Amniotic stem cell (primary cell): ENCODE data around the gene TRMT44.
"Not testable (repeated sequence)": the region's sequence is repeated elsewhere in the genome, so short reads cannot be mapped to it uniquely, and the experiment has no call there.

ENCODE experiments used
- DNase-seq: peaks from one replicate; lab custom pipeline; 2025; lab: John Stamatoyannopoulos, UW

Gene TRMT44

GRCh38 chr4:8469550-8469949 is 29.0 kb downstream of the TRMT44 start:
- DNase-seq, result no peak

GRCh38 chr4:8470451-8471024 is 30.0 kb downstream of the TRMT44 start:
- no peak for DNase-seq

DNA sequence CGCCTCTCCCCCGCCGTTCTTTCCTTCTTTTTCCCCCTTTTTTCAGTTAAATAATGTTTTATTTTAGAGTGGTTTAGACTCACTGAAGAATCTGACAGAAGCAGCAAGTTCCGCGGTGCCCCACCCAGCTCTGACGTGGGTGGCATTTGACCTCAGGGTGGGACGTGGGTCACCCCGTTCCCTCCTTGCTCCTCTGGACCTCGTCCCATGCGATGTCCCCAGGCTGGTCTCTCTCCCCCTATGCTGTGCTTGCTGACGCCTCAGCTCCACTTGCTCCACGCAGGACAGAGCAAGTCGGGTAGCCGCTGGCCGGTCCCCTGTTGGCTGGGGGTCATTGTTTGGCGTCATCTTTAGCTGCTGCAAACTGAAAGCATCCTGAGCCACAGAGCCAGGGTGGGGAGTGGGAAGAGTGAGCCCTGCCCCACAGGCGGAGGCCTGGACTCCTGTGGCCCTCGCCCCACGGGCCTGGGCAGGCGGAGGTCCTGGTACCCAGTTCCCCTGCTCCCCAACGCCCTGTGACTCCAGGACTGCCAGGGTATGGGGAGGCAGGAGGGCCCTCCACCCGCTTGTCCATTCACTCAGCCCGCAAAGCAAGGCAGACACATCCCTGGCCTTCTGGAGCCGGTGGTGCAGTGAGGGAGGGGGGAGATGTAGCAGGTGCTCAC is 30.8 kb downstream of the TRMT44 start:
- no peak for DNase-seq

DNA sequence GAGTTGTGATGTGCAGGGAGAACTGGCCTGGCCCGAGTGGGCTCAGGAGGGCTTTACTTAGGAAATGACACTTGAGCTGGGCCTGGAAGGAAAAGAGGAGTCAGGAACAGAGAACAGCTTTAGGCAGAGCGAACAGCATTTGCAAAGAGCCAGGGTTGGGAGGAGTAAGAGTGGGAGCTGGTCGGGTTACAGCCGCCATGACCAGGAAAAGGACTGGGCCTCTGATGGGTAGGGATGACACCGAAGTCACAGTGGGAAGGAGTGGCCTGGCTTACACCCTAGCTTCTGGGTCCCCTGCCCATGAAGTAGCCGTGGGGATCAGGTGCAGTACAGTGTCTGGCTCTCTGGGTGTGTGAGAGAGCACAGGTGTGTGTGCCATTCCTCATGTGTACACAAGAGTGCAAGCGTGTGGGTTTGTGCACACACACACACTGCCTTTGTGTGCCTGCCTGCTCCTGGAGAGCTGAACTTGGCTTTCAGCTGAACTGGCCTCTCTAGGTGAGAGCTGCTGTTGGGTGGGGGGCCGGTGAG is 31.6 kb downstream of the TRMT44 start:
- no peak for DNase-seq

GRCh38 chr4:8472689-8473197 is 32.2 kb downstream of the TRMT44 start:
- DNase-seq, result peak; percentile 81

- no peak for DNase-seq
These were observed 32.8 kb downstream of the TRMT44 start for GRCh38 chr4:8473198-8473919.

- DNase-seq, result no peak
These were observed 33.5 kb downstream of the TRMT44 start for GRCh38 chr4:8473920-8474590.

- no peak for DNase-seq
These were observed 34.3 kb downstream of the TRMT44 start for GRCh38 chr4:8474856-8475255.

DNA sequence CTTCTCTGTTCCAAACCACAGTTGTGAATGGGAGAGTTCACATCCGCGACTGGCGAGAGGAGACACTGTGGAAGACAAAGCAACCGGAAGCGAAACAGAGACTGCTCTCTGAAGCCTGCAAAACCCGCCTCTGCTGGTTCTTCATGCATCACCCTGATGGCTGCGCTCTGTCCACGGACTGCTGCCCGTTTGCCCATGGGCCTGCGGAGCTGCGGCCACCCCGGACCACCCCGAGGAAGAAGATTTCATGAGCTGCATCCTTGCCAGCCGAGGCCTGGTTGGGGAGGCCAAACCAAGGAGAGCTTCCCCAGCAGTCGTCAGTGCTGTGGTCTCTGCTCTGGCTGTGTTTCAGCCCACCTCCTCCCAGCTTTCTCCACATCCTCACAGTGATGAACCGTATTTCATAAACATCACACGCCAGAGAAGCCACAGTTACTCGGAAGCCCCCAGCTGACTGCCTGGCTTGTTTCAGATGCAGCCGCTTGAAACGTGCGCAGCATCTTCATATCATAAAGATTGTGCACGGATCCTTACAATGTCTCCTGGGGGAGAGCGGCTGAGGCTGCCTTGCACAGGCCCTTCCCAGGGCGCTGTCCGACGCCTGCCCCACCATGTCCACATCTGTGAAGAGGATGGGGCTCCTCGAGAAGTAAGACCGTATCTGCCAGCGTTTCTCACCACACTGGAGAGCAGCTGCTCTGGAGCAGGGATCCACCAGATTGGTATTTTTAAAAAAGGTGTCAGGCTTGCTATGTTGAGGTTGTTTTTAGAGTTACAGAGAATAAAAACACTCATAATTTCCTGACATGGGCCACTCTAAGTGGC is 35.4 kb downstream of the TRMT44 start:
- DNase-seq, result no peak

- no peak for DNase-seq
These were observed 36.6 kb downstream of the TRMT44 start for GRCh38 chr4:8477095-8477635.

- no peak for DNase-seq
These were observed 37.1 kb downstream of the TRMT44 start for GRCh38 chr4:8477676-8478075.

GRCh38 chr4:8478371-8478770 is 37.8 kb downstream of the TRMT44 start:
- DNase-seq, result no peak

DNA sequence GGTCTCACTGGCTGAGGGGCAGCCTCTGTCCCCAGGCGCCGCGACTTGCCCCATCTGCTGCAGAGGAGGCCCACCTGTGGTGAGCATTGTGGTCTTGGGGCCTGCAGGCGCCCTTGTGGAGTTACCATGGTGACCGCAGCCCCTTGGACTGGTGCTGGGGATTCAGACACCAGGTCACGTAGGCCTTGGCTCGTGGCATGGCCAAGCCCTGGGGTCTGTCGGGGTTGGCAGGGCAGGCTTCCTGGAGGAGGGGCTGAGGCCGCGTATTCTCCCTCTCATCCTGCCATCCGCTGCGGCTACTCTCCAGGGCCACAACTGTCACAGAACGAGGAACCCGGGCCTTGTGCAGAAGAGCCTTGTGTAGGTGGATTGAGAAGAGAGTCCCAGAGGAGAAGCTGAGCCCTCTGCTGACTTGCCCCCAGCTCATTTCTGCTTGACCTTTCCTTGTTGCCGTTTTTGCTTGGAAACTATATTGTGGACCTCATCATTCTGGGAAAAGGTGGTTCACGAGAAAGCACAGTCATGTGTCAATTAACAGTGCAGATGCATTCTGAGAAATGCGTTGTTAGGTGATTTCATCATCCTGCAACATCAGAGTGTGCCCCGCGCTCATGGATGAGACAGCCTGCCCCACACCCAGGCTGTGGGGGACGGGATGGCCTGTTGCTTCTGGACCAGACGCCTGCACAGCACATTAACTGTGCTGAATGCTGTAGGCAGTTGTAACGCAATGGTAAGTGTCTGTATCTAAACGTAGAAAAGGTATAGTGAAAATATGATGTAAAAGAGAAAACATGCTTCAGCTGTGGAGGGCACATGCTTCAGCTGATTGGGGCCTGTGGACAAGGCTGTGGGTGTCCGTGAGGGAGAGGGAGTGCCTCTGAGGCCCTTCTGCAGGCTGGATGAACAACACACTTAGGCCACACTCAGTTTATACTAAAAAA is 38.5 kb downstream of the TRMT44 start:
- DNase-seq, result no peak

DNA sequence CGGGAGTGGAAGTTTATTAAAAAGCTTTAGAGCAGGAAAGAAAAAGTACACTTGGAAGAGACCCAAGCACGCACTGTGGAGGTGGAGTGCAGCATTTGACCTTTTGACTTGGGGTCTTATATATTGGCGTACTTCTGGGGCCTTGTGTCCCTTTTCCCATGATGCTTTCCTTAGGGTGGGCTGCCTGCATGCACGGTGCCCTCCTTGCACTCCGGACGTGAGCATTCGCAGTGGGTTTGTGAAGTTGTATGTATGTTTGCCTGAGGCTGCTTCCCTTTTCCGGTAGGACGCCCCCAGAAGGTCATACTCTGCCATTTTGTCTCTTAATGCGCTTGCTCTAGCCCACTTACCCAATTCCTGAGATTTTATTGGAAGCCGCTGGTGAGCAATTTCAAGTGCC is 39.6 kb downstream of the TRMT44 start:
- no peak for DNase-seq

- not testable (repeated sequence) for DNase-seq
These were observed 46.1 kb downstream of the TRMT44 start for GRCh38 chr4:8486643-8487042.

GRCh38 chr4:8488791-8489369 is 48.3 kb downstream of the TRMT44 start:
- no peak for DNase-seq

- DNase-seq, result not testable (repeated sequence)
These were observed 50.9 kb downstream of the TRMT44 start for GRCh38 chr4:8491478-8491877.

GRCh38 chr4:8492174-8492573 is 51.6 kb downstream of the TRMT44 start:
- DNase-seq, result no peak

- DNase-seq, result no peak
These were observed 52.9 kb downstream of the TRMT44 start for GRCh38 chr4:8493484-8493883.

- no peak for DNase-seq
These were observed 53.6 kb downstream of the TRMT44 start for GRCh38 chr4:8494218-8494617.
